Left ventricle myocardium inferior (tissue), 1 donor: ENCODE data around the gene PKHD1. TPM values are rescaled to one million over a fixed set of nuclear protein-coding genes. Genes with fewer than 3 reads are reported as not detected.

Experiments used
- DNase-seq: peaks from one replicate; pipeline ENCODE4 v3.0.0-alpha.2; 2020
- H3K27ac ChIP-seq: fragments of 200-600 bp; replicated peaks from 2 replicates; pipeline ENCODE4 v1.8.0; 2021
- H3K27me3 ChIP-seq: fragments of 200-600 bp; 2 replicates; pipeline ENCODE4 v1.8.0; 2021; ENCODE audit warnings: low read depth
- H3K36me3 ChIP-seq: fragments of 200-600 bp; 2 replicates; pipeline ENCODE4 v1.8.0; 2021
- H3K4me1 ChIP-seq: fragments of 200-600 bp; 2 replicates; pipeline ENCODE4 v1.8.0; 2021
- H3K4me3 ChIP-seq: fragments of 200-600 bp; 2 replicates; pipeline ENCODE4 v1.8.0; 2021; ENCODE audit warnings: mild to moderate bottlenecking, moderate library complexity
- H3K9me3 ChIP-seq: fragments of 200-600 bp; replicated peaks from 2 replicates; pipeline ENCODE4 v1.8.0; 2021
- intact Hi-C: fragments of 100-400 bp; cut with micrococcal nuclease; formaldehyde crosslinking; loops from one replicate; pipeline ENCODE4 v1.11.0; 2022
- total RNA-seq: library from RNA; stranded (reverse); fragmentation: NEBNext Ultra II Directional; extraction: Animal tissue kit (Norgen Biotek cat#: 25700); gene quantifications from one replicate; pipeline ENCODE4 v1.2.1, GENCODE V29; 2021
- TF ChIP-seq, protein P1 (sequence below): fragments of 200-600 bp; IDR thresholded peaks from 2 replicates; pipeline ENCODE4 v1.8.0; 2021; ENCODE audit warnings: antibody characterized with exemption, mild to moderate bottlenecking, borderline replicate concordance
- donor health status: DM: no; HTN: yes; CAD: no; lungs with severe emphysema.

PKHD1 gene
- total RNA-seq, 1 donor from 2014 or later = not detected

- DNase-seq = no peak
- H3K27me3 ChIP-seq = no peaks in the 10 kb centered on the region
These were observed 447.4 kb downstream of the PKHD1 start for GRCh38 chr6:51640021-51640420.

GRCh38 chr6:51633424-51633823 is 454.0 kb downstream of the PKHD1 start:
- Histone ChIP-seq H3K4me1 (no peaks in the 10 kb centered on the region), H3K9me3 (peaks cover 11% of the 10 kb centered on the region), H3K27ac (no peak overlapping the region), H3K4me3 (no peak overlapping the region), H3K27me3 (no peaks in the 10 kb centered on the region), H3K36me3 (no peaks in the 10 kb centered on the region)
- TF ChIP-seq, protein P1, sequence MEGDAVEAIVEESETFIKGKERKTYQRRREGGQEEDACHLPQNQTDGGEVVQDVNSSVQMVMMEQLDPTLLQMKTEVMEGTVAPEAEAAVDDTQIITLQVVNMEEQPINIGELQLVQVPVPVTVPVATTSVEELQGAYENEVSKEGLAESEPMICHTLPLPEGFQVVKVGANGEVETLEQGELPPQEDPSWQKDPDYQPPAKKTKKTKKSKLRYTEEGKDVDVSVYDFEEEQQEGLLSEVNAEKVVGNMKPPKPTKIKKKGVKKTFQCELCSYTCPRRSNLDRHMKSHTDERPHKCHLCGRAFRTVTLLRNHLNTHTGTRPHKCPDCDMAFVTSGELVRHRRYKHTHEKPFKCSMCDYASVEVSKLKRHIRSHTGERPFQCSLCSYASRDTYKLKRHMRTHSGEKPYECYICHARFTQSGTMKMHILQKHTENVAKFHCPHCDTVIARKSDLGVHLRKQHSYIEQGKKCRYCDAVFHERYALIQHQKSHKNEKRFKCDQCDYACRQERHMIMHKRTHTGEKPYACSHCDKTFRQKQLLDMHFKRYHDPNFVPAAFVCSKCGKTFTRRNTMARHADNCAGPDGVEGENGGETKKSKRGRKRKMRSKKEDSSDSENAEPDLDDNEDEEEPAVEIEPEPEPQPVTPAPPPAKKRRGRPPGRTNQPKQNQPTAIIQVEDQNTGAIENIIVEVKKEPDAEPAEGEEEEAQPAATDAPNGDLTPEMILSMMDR = no peak
- intact Hi-C loops = no loop called here
- no peak for DNase-seq

More at GRCh38 chr6:51640021-51640420, 447.4 kb downstream of the PKHD1 start:
- H3K36me3 ChIP-seq = no peaks in the 10 kb centered on the region
- TF ChIP-seq, protein P1 = no peak
- intact Hi-C loops = no loop called here
- no peak overlapping the region for H3K4me3 ChIP-seq
- no peaks in the 10 kb centered on the region for H3K4me1 ChIP-seq
- no peaks in the 10 kb centered on the region for H3K9me3 ChIP-seq
- no peak overlapping the region for H3K27ac ChIP-seq

DNA sequence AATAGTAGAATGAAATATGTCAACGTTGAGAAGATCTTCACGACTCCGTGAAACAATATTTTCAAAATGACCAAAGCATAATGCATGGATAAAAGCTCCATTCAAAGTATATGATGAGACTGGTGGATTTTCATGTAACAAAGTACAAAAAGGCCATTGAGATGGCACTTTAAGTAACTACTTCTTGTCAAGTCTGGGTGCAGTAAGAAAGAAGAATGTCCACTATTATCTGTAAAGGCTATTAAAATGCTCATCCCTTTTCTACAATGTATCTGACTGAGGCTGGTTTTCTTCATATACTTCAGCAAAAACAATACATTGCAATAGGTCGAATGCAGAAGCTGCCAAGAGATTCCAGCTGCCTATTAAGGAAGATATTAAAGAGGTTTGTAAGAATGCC is 457.4 kb downstream of the PKHD1 start:
- intact Hi-C loops = no loop called here
- Histone ChIP-seq H3K4me1 (no peaks in the 10 kb centered on the region), H3K27me3 (no peaks in the 10 kb centered on the region), H3K27ac (no peak overlapping the region), H3K36me3 (no peaks in the 10 kb centered on the region), H3K9me3 (peaks cover 17% of the 10 kb centered on the region), H3K4me3 (no peak overlapping the region)
- DNase-seq = no peak
- TF ChIP-seq, protein P1 = no peak

GRCh38 chr6:51626391-51626790 is 461.0 kb downstream of the PKHD1 start:
- Histone ChIP-seq H3K36me3 (no peaks in the 10 kb centered on the region), H3K27ac (no peak overlapping the region), H3K27me3 (no peaks in the 10 kb centered on the region), H3K4me3 (no peak overlapping the region), H3K4me1 (no peaks in the 10 kb centered on the region), H3K9me3 (peaks cover 17% of the 10 kb centered on the region)
- intact Hi-C loops = no loop called here
- TF ChIP-seq, protein P1 = no peak
- no peak for DNase-seq

DNA sequence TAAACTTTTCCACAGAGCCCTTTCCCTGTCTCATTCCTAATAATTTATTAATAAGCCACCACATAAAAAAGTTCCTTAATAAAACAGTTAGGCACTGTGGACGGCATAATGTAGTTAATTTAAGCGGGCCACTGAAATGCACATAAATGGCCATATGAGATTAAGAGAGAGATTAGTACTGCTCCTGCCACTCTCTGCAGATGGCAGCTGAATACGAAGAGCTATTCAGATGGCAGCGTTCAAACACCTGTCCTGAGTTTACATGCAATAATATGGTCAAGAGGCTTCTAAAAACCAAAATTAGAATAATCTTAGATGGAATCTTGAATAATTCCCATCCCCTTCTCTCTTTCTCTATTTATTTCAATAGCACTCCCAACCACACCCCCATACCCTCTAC is 461.8 kb downstream of the PKHD1 start:
- no peaks in the 10 kb centered on the region for H3K27me3 ChIP-seq
- no peak overlapping the region for H3K4me3 ChIP-seq
- no peak overlapping the region for H3K27ac ChIP-seq
- TF ChIP-seq, protein P1 = no peak
- no peaks in the 10 kb centered on the region for H3K4me1 ChIP-seq
- H3K9me3 ChIP-seq = peaks cover 17% of the 10 kb centered on the region
- no peaks in the 10 kb centered on the region for H3K36me3 ChIP-seq
- no peak for DNase-seq
- intact Hi-C loops = no loop called here

DNA sequence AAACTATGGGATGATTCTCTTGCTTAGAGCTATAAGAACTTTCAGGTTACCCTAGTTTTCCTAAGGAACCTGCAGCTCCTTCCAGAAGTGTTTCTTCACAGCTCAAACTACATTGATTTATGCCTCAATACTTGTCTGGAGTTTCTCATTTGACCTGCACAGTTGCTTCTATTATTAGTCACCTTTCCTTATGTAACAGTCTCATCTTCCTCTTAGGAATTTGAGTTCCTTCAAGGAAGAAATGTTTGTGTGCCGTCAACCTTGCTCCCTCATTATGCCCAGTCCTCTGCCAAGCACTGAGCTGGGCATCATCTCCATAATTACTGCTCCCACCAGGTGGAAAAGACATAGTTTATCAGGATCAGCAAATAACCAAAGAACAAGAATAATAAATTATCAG is 466.4 kb downstream of the PKHD1 start:
- TF ChIP-seq, protein P1 = no peak
- no peak overlapping the region for H3K4me3 ChIP-seq
- H3K9me3 ChIP-seq = no peaks in the 10 kb centered on the region
- intact Hi-C loops = no loop called here
- H3K36me3 ChIP-seq = no peaks in the 10 kb centered on the region
- no peak overlapping the region for H3K27ac ChIP-seq
- no peaks in the 10 kb centered on the region for H3K27me3 ChIP-seq
- no peak for DNase-seq
- no peaks in the 10 kb centered on the region for H3K4me1 ChIP-seq
